HG03571 (cell line): Measurements from ENCODE around the gene GPRC6A.
"Not testable (repeated sequence)": the region's sequence is repeated elsewhere in the genome, so short reads cannot be mapped to it uniquely, and the experiment has no call there.

Experiments
- ATAC-seq: cut with Tn5 transposase; IDR thresholded peaks from one replicate; pipeline ENCODE4 v1.9.1; 2021; ENCODE audit not compliant: unreplicated experiment

The GPRC6A gene

GRCh38 chr6:116828983-116829382 is at the start of gene GPRC6A:
GPRC6A (minus strand) TSS chr6:116829083; CDS start chr6:116829013, 70 bp downstream.
- ATAC-seq = no peak

- ATAC-seq = no peak
Measured at GRCh38 chr6:116877743-116878142, 48.9 kb upstream of the GPRC6A start.

- no peak for ATAC-seq
Measured at GRCh38 chr6:116876635-116877611, 48.0 kb upstream of the GPRC6A start, which contains the start of gene RFX6. RFX6 (plus strand) TSS chr6:116877242; CDS start chr6:116877276, 34 bp downstream.

- no peak for ATAC-seq
Measured at GRCh38 chr6:116876107-116876506, 47.2 kb upstream of the GPRC6A start.

GRCh38 chr6:116872771-116873170 is 43.9 kb upstream of the GPRC6A start:
- ATAC-seq = no peak

GRCh38 chr6:116866281-116866871 is 37.5 kb upstream of the GPRC6A start:
- ATAC-seq = no peak

GRCh38 chr6:116859264-116859663 is 30.4 kb upstream of the GPRC6A start:
- ATAC-seq = no peak

- ATAC-seq = no peak
Measured at GRCh38 chr6:116858060-116858459, 29.2 kb upstream of the GPRC6A start.

- no peak for ATAC-seq
Measured at GRCh38 chr6:116847227-116847626, 18.3 kb upstream of the GPRC6A start.

GRCh38 chr6:116842459-116842858 is 13.6 kb upstream of the GPRC6A start:
- ATAC-seq = no peak

- ATAC-seq = no peak
Measured at GRCh38 chr6:116840091-116840490, 11.2 kb upstream of the GPRC6A start.

- ATAC-seq = no peak
Measured at GRCh38 chr6:116836606-116837342, 7.9 kb upstream of the GPRC6A start.

GRCh38 chr6:116834526-116834925 is 5.6 kb upstream of the GPRC6A start:
- not testable (repeated sequence) for ATAC-seq

GRCh38 chr6:116827561-116828240 is 1.2 kb downstream of the GPRC6A start:
- no peak for ATAC-seq

GRCh38 chr6:116816336-116816735 is 12.5 kb downstream of the GPRC6A start:
- not testable (repeated sequence) for ATAC-seq

GRCh38 chr6:116812051-116812650 is 16.7 kb downstream of the GPRC6A start:
- ATAC-seq = no peak

GRCh38 chr6:116801971-116802370 is 26.9 kb downstream of the GPRC6A start:
- no peak for ATAC-seq

GRCh38 chr6:116799945-116800344 is 28.9 kb downstream of the GPRC6A start:
- no peak for ATAC-seq

GRCh38 chr6:116797585-116797984 is 31.3 kb downstream of the GPRC6A start:
- ATAC-seq = no peak

- no peak for ATAC-seq
Measured at GRCh38 chr6:116793224-116793623, 35.7 kb downstream of the GPRC6A start.
